Testis (tissue), 5 donors: Measurements from ENCODE around the gene C13orf42. TPM values are rescaled to one million over a fixed set of nuclear protein-coding genes. Genes with fewer than 3 reads are reported as not detected.

ENCODE experiments used
- DNase-seq: peaks from one replicate; pipeline ENCODE4 v3.0.0-alpha.2; 2019
- H3K27ac ChIP-seq, 2 donors: fragments of 200-600 bp; sonication (generic); one replicate each; pipeline ENCODE4 v1.5.1; 2019
- H3K27me3 ChIP-seq: fragments of 200-600 bp; sonication (generic); one replicate; pipeline ENCODE4 v1.5.1; 2019
- H3K36me3 ChIP-seq: fragments of 200-600 bp; sonication (generic); one replicate; pipeline ENCODE4 v1.5.1; 2017; ENCODE audit warnings: low read depth; ENCODE audit errors: missing control alignments
- H3K4me1 ChIP-seq: fragments of 200-600 bp; sonication (generic); one replicate; pipeline ENCODE4 v1.5.1; 2019
- H3K4me3 ChIP-seq, 2 donors: fragments of 200-600 bp; sonication (generic); one replicate each; pipeline ENCODE4 v1.5.1; 2017 to 2019
- H3K9me3 ChIP-seq: fragments of 200-600 bp; sonication (generic); one replicate; pipeline ENCODE4 v1.5.1; 2017
- POLR2A ChIP-seq: fragments of 450-650 bp; IDR thresholded peaks from one replicate; pipeline ENCODE4 v1.6.1; 2017; ENCODE audit warnings: antibody characterized with exemption, mild to moderate bottlenecking, moderate library complexity
- WGBS, 2 donors: methylation state at CpG; one replicate each; pipeline ENCODE4 v1.1.5; 2018; 5-methylcytosine and 5-hydroxymethylcytosine counted together
- intact Hi-C: fragments of 100-400 bp; cut with DNase I; formaldehyde crosslinking; loops from one replicate; pipeline ENCODE4 v1.15.1; 2023; ENCODE audit warnings: low total_unique reads
- long read RNA-seq, 2 donors: transcript quantifications; one replicate each; lab custom pipeline, GENCODE V29; 2026
- polyA plus RNA-seq: library from polyadenylated mRNA; stranded (reverse); fragments of 350-450 nt; fragmentation: Illumina TruSeq; extraction: RNeasy Lipid Tissue Mini Kit (QIAGEN cat#74804); gene quantifications from one replicate; pipeline ENCODE4 v1.2.3, GENCODE V29; 2014; ENCODE audit warnings: low read depth, low replicate concordance; ENCODE audit not compliant: insufficient read depth
- total RNA-seq, 2 donors: library from RNA; depleted of rRNA; stranded (reverse); fragments of >200 nt; gene quantifications; one replicate each; pipeline ENCODE4 v1.2.3, GENCODE V29; 2016
- TF ChIP-seq, protein P1 (sequence below), 3 experiments: fragments of 450-650 bp in 2 of 3; fragments of 200-600 bp in 1 of 3; sonication (generic) in 1 of 3; IDR thresholded peaks; one replicate each; pipeline ENCODE4 v1.5.1; 2016 to 2019; ENCODE audit warnings: antibody characterized with exemption in 3 of 3, mild to moderate bottlenecking in 2 of 3, moderate library complexity in 1 of 3

The C13orf42 gene
- total RNA-seq (1 to 10 TPM; 1.8 to 1.9 TPM), polyA plus RNA-seq (0.65 TPM)
- long read RNA-seq, donor 1 = 0 reads
- long read RNA-seq, donor 2 = 0 reads

DNA sequence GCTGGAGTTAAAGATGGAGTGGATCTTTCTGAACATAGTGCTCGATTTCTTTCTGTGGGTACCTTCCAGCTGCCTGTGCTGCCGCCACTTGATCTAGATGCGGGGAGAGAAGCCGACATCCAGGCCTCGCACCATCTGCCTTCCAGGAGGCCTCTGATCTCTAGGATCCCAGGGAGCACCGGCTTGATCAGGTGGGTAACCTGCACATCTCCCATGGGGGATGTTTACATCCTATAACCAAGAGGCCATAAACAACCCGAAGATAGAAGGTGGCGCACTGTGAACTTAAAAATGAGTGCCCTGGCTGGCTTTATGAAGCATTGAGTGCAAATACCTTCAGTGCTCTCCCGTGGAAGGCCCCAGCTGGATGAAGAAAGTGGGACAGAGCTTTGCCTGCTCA, at the start of gene C13orf42:
Gene C13orf42, minus strand, starts transcription at position 101 of the 400 bp plus-strand sequence. Its CDS starts 65 bp downstream, at position 36.
- WGBS, 2 donors = 69 to 75% methylated on average over 8 to 9 of the region's 9 CpGs
- Histone ChIP-seq H3K4me3 (no peak within 1 kb of the TSS), H3K4me1 (no peaks in the 10 kb centered on the region), H3K27ac (no peak within 1 kb of the TSS), H3K27me3 (no peaks in the 10 kb centered on the region), H3K36me3 (no peaks in the 10 kb centered on the region), H3K9me3 (no peaks in the 10 kb centered on the region)
- TF ChIP-seq, protein P1, sequence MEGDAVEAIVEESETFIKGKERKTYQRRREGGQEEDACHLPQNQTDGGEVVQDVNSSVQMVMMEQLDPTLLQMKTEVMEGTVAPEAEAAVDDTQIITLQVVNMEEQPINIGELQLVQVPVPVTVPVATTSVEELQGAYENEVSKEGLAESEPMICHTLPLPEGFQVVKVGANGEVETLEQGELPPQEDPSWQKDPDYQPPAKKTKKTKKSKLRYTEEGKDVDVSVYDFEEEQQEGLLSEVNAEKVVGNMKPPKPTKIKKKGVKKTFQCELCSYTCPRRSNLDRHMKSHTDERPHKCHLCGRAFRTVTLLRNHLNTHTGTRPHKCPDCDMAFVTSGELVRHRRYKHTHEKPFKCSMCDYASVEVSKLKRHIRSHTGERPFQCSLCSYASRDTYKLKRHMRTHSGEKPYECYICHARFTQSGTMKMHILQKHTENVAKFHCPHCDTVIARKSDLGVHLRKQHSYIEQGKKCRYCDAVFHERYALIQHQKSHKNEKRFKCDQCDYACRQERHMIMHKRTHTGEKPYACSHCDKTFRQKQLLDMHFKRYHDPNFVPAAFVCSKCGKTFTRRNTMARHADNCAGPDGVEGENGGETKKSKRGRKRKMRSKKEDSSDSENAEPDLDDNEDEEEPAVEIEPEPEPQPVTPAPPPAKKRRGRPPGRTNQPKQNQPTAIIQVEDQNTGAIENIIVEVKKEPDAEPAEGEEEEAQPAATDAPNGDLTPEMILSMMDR (IDR thresholded peaks at IDR 0.05) = no peak
- no peak for TF ChIP-seq POLR2A
- intact Hi-C loops = no loop called here
- no peak for DNase-seq

DNA sequence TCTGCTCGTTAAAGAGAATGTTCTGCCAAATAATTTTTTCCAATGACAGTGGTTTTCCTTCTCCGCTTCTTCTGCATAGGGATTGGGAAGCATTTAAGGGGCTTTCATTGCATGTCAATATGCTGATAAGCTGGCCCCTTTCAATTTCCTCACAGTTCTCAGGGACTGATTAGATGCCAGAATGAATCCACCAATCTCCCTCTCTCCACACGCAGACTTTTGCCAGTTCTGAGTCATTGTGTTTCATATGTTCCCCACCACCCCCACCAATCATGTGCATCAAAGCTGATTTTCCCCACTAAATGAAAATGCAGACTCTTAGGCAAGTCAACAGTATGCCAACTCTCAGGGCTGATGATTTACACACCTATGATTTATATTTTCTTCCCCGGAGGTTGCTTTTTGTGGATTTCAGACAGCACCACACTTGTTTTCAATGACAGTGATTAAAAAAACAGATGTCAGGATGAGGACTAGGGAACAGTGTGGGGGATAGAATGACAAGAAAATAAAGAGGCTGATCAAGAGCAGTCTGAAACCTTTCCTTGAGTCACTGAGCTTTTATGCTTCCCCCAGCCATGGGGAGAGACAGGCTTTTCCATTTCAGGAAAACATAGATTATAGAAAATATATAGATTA, 47.9 kb upstream of the C13orf42 start:
- H3K27me3 ChIP-seq = no peaks in the 10 kb centered on the region
- no peaks in the 10 kb centered on the region for H3K4me1 ChIP-seq
- no peak overlapping the region for H3K4me3 ChIP-seq
- 49 to 59% methylated on average over 4 of the region's 4 CpGs for WGBS, 2 donors
- H3K9me3 ChIP-seq = no peaks in the 10 kb centered on the region
- intact Hi-C loops = loop anchor here (10.0 kb wide), 1 partner anchor 126 kb away; no protein-coding TSS in a partner anchor
- H3K27ac ChIP-seq = no peak overlapping the region
- no peaks in the 10 kb centered on the region for H3K36me3 ChIP-seq
- no peak for TF ChIP-seq POLR2A
- TF ChIP-seq, protein P1 (IDR thresholded peaks at IDR 0.05) = no peak
- no peak for DNase-seq

GRCh38 chr13:51158365-51158764, 47.3 kb upstream of the C13orf42 start:
- Histone ChIP-seq H3K4me1 (no peaks in the 10 kb centered on the region), H3K4me3 (no peak overlapping the region), H3K9me3 (no peaks in the 10 kb centered on the region), H3K27me3 (no peaks in the 10 kb centered on the region), H3K27ac (no peak overlapping the region), H3K36me3 (no peaks in the 10 kb centered on the region)
- 91 to 95% methylated on average over 4 of the region's 4 CpGs for WGBS, 2 donors
- intact Hi-C loops = loop anchor here (10.0 kb wide), 1 partner anchor 126 kb away; no protein-coding TSS in a partner anchor
- no peak for TF ChIP-seq POLR2A
- TF ChIP-seq, protein P1 (IDR thresholded peaks at IDR 0.05) = no peak
- DNase-seq = no peak

GRCh38 chr13:51156648-51157047, 45.6 kb upstream of the C13orf42 start:
- DNase-seq = no peak
- H3K9me3 ChIP-seq = no peaks in the 10 kb centered on the region
- H3K4me3 ChIP-seq = no peak overlapping the region
- H3K27ac ChIP-seq = no peak overlapping the region
- no peaks in the 10 kb centered on the region for H3K4me1 ChIP-seq
- no peak for TF ChIP-seq POLR2A
- TF ChIP-seq, protein P1 (IDR thresholded peaks at IDR 0.05) = no peak
- WGBS, 2 donors = 87 to 95% methylated on average over 3 of the region's 3 CpGs
- no peaks in the 10 kb centered on the region for H3K36me3 ChIP-seq
- intact Hi-C loops = loop anchor here (10.0 kb wide), 1 partner anchor 128 kb away; no protein-coding TSS in a partner anchor
- no peaks in the 10 kb centered on the region for H3K27me3 ChIP-seq
